ENCODE measurements around the gene ANKRD65. TPM values are rescaled to one million over a fixed set of nuclear protein-coding genes. Genes with fewer than 3 reads are reported as not detected.
"Not testable (repeated sequence)": the region's sequence is repeated elsewhere in the genome, so short reads cannot be mapped to it uniquely, and the experiment has no call there.

Gene ANKRD65
- total RNA-seq, 1 experiment from 2014 or later: 0.18 TPM

GRCh38 chr1:1406101-1406820, 14.8 kb downstream of the ANKRD65 start:
- BruUV-seq (replicated peaks): no TSS peak
- Histone ChIP-seq H3K9ac (ENCODE audit: low read length) (peak overlapping the region; percentile 93), H3K36me3 (ENCODE audit: low read depth, low read length) (peaks cover 31% of the 10 kb centered on the region), H3K27ac (ENCODE audit: low read length) (peak overlapping the region; percentile 61), H4K20me1 (ENCODE audit: low read length) (0 out of 2 replicates have a peak, but pooled peaks cover 4% of the 10 kb centered on the region), H3K4me2 (ENCODE audit: low read length) (peak overlapping the region; percentile 99), H3K27me3 (ENCODE audit: low read length) (no peaks in the 10 kb centered on the region), H3F3A (ENCODE audit: low read length, unreplicated experiment) (peaks cover 4% of the 10 kb centered on the region), H3K4me3 (ENCODE audit: low read length) (peak overlapping the region; percentile 84), H2AFZ (ENCODE audit: low read length) (peak overlapping the region; percentile 68), H3K4me1 (ENCODE audit: insufficient read depth, low read length) (peaks cover 26% of the 10 kb centered on the region), H3K9me2 (replicated peaks; ENCODE audit: low read length) (no peaks in the 10 kb centered on the region), H3K9me3 (ENCODE audit: low read length) (no peaks in the 10 kb centered on the region), H3K79me2 (ENCODE audit: low read length) (peaks cover 68% of the 10 kb centered on the region)
- CTCF ChIA-PET: no interaction called here
- DNase-seq (no peak), ATAC-seq (peak; percentile 2; the same call in 1 of the 2 replicates)
- POLR2A ChIA-PET (ENCODE audit: unreplicated experiment): no interaction called here
- TF ChIP-seq EZH2phosphoT487 (IDR thresholded peaks at IDR 0.05; ENCODE audit: borderline replicate concordance, low read length) (no peak), EZH2 (IDR thresholded peaks at IDR 0.05; ENCODE audit: low read length, unreplicated experiment) (no peak), CTCF (conservative IDR thresholded peaks at IDR 0.05; ENCODE audit: low read depth, low read length) (no peak)
- intact Hi-C loops (cut with micrococcal nuclease): no loop called here

GRCh38 chr1:1403653-1404052, 17.4 kb downstream of the ANKRD65 start:
- ChIA-PET CTCF (no interaction called here), POLR2A (ENCODE audit: unreplicated experiment) (no interaction called here)
- peaks cover 4% of the 10 kb centered on the region for H3F3A ChIP-seq (ENCODE audit: low read length, unreplicated experiment)
- H2AFZ ChIP-seq (ENCODE audit: low read length): no peak overlapping the region
- H3K9me2 ChIP-seq (replicated peaks; ENCODE audit: low read length): no peaks in the 10 kb centered on the region
- H3K79me2 ChIP-seq (ENCODE audit: low read length): peaks cover 82% of the 10 kb centered on the region
- H3K27ac ChIP-seq (ENCODE audit: low read length): no peak overlapping the region
- H3K4me2 ChIP-seq (ENCODE audit: low read length): no peak overlapping the region
- peaks cover 36% of the 10 kb centered on the region for H3K4me1 ChIP-seq (ENCODE audit: insufficient read depth, low read length)
- no peaks in the 10 kb centered on the region for H3K9me3 ChIP-seq (ENCODE audit: low read length)
- no TSS peak for BruUV-seq (replicated peaks)
- intact Hi-C loops (cut with micrococcal nuclease): no loop called here
- DNase-seq (no peak), ATAC-seq (no peak)
- H3K4me3 ChIP-seq (ENCODE audit: low read length): no peak overlapping the region
- H4K20me1 ChIP-seq (ENCODE audit: low read length): 0 out of 2 replicates have a peak, but pooled peaks cover 4% of the 10 kb centered on the region
- TF ChIP-seq CTCF (conservative IDR thresholded peaks at IDR 0.05; ENCODE audit: low read depth, low read length) (no peak), EZH2phosphoT487 (IDR thresholded peaks at IDR 0.05; ENCODE audit: borderline replicate concordance, low read length) (no peak), EZH2 (IDR thresholded peaks at IDR 0.05; ENCODE audit: low read length, unreplicated experiment) (no peak)
- peaks cover 35% of the 10 kb centered on the region for H3K36me3 ChIP-seq (ENCODE audit: low read depth, low read length)
- H3K9ac ChIP-seq (ENCODE audit: low read length): no peak overlapping the region
- H3K27me3 ChIP-seq (ENCODE audit: low read length): no peaks in the 10 kb centered on the region

GRCh38 chr1:1402901-1403392, 18.1 kb downstream of the ANKRD65 start:
- POLR2A ChIA-PET (ENCODE audit: unreplicated experiment): interaction anchor here (0.6 kb wide), 1 partner anchor 28 kb away, joined by 3 read pairs; the partner anchor contains the start of gene AURKAIP1
- peaks cover 31% of the 10 kb centered on the region for H3K4me1 ChIP-seq (ENCODE audit: insufficient read depth, low read length)
- H3K27me3 ChIP-seq (ENCODE audit: low read length); H2AFZ ChIP-seq (ENCODE audit: low read length); BruUV-seq (replicated peaks); H3F3A ChIP-seq (ENCODE audit: low read length, unreplicated experiment); H3K9me2 ChIP-seq (replicated peaks; ENCODE audit: low read length); CTCF ChIA-PET; H3K27ac ChIP-seq (ENCODE audit: low read length); H3K4me2 ChIP-seq (ENCODE audit: low read length); ATAC-seq; intact Hi-C loops (cut with micrococcal nuclease); H3K9me3 ChIP-seq (ENCODE audit: low read length); H3K4me3 ChIP-seq (ENCODE audit: low read length); H4K20me1 ChIP-seq (ENCODE audit: low read length); DNase-seq; H3K9ac ChIP-seq (ENCODE audit: low read length): not testable (repeated sequence)
- peaks cover 82% of the 10 kb centered on the region for H3K79me2 ChIP-seq (ENCODE audit: low read length)
- H3K36me3 ChIP-seq (ENCODE audit: low read depth, low read length): peaks cover 36% of the 10 kb centered on the region
